ENCODE measurements around the gene HRH3.

Gene HRH3

GRCh38 chr20:62215991-62216635 is 4.0 kb downstream of the HRH3 start:
- no peak for DNase-seq (ENCODE audit: low read depth in 2 of 2)

GRCh38 chr20:62215020-62215990 is 4.8 kb downstream of the HRH3 start:
- no peak for DNase-seq (ENCODE audit: low read depth in 2 of 2)

- no peak for DNase-seq (ENCODE audit: low read depth in 2 of 2)
Observed at GRCh38 chr20:62214067-62214466, 6.0 kb downstream of the HRH3 start.

GRCh38 chr20:62212299-62212698 is 7.8 kb downstream of the HRH3 start:
- no peak for DNase-seq (ENCODE audit: low read depth in 2 of 2)

GRCh38 chr20:62211769-62212288 is 8.2 kb downstream of the HRH3 start:
- DNase-seq (ENCODE audit: low read depth in 2 of 2): no peak

- no peak for DNase-seq (ENCODE audit: low read depth in 2 of 2)
Observed at GRCh38 chr20:62211216-62211615, 8.9 kb downstream of the HRH3 start.

- no peak for DNase-seq (ENCODE audit: low read depth in 2 of 2)
Observed at GRCh38 chr20:62210496-62210855, 9.6 kb downstream of the HRH3 start.

GRCh38 chr20:62209850-62210495 is 10.1 kb downstream of the HRH3 start:
- DNase-seq (ENCODE audit: low read depth in 2 of 2): no peak

GRCh38 chr20:62208795-62209755 is 11.0 kb downstream of the HRH3 start:
- no peak for DNase-seq (ENCODE audit: low read depth in 2 of 2)

GRCh38 chr20:62208061-62208794 is 11.8 kb downstream of the HRH3 start:
- DNase-seq (ENCODE audit: low read depth in 2 of 2): no peak

- no peak for DNase-seq (ENCODE audit: low read depth in 2 of 2)
Observed at GRCh38 chr20:62206388-62206775, 13.7 kb downstream of the HRH3 start.

- DNase-seq (ENCODE audit: low read depth in 2 of 2): no peak
Observed at GRCh38 chr20:62205618-62206387, 14.3 kb downstream of the HRH3 start.

GRCh38 chr20:62203378-62204030 is 16.6 kb downstream of the HRH3 start:
- no peak for DNase-seq (ENCODE audit: low read depth in 2 of 2)

GRCh38 chr20:62202676-62203377 is 17.3 kb downstream of the HRH3 start:
- DNase-seq (ENCODE audit: low read depth in 2 of 2): no peak

- DNase-seq (ENCODE audit: low read depth in 2 of 2): no peak
Observed at GRCh38 chr20:62202083-62202395, 18.0 kb downstream of the HRH3 start.

- DNase-seq (ENCODE audit: low read depth in 2 of 2): no peak
Observed at GRCh38 chr20:62201173-62202082, 18.6 kb downstream of the HRH3 start.

- DNase-seq (ENCODE audit: low read depth in 2 of 2): no peak
Observed at GRCh38 chr20:62200491-62201172, 19.4 kb downstream of the HRH3 start.
